ENCODE measurements around the gene LDOC1.

Gene LDOC1

DNA sequence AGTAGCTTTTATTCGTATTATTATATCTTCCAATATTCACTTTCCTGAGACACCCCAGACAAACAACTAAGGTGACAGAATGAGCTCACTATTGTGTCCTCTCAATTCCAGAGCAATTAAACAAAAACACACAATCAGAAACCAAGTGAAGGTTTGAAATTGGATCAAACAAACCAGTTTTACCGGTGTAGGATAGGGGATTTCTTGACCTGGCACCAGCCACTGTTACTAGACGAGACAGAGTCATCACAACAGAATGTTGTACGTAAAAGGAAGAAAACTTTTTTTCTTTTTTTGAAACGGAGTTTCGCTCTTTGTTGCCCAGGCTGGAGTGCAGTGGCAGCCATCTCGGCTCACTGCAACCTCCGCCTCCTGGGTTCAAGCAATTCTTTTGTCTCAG lies 43.7 kb downstream of the LDOC1 start:
- POLR2A ChIA-PET (ENCODE audit: low non-redundant PET) = no interaction called here
- no peak overlapping the region for H3K27ac ChIP-seq
- CTCF ChIA-PET = no interaction called here
- TF ChIP-seq, protein P1, sequence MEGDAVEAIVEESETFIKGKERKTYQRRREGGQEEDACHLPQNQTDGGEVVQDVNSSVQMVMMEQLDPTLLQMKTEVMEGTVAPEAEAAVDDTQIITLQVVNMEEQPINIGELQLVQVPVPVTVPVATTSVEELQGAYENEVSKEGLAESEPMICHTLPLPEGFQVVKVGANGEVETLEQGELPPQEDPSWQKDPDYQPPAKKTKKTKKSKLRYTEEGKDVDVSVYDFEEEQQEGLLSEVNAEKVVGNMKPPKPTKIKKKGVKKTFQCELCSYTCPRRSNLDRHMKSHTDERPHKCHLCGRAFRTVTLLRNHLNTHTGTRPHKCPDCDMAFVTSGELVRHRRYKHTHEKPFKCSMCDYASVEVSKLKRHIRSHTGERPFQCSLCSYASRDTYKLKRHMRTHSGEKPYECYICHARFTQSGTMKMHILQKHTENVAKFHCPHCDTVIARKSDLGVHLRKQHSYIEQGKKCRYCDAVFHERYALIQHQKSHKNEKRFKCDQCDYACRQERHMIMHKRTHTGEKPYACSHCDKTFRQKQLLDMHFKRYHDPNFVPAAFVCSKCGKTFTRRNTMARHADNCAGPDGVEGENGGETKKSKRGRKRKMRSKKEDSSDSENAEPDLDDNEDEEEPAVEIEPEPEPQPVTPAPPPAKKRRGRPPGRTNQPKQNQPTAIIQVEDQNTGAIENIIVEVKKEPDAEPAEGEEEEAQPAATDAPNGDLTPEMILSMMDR (conservative IDR thresholded peaks at IDR 0.05; ENCODE audit: low read depth) = no peak
- DNase-seq (ENCODE audit: low spot score) = peak; percentile 19

DNA sequence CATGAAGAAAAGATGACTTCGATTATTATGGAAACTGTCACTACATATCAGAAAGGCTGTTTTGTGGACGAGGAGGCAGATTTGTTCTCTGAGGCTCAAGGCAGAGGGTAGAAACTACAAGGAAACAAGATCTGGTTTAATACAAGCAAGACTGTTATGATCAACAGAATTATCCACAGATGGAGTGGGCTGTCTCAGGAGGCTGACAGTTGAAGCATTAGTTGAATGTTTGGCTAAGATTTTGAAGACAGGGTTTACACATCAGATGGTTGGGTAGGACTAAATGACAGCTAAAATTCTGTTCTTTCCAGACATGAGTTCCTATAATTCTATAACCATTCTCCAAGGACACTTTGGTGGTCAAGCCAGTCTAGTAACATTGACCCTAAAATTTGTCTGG lies 49.8 kb downstream of the LDOC1 start:
- DNase-seq (ENCODE audit: low spot score) = no peak
- H3K27ac ChIP-seq = no peak overlapping the region
- ChIA-PET CTCF (no interaction called here), POLR2A (ENCODE audit: low non-redundant PET) (no interaction called here)
- TF ChIP-seq, protein P1 (conservative IDR thresholded peaks at IDR 0.05; ENCODE audit: low read depth) = no peak

Measured in RWPE1 (cell line).